K562 (cell line): Measurements from ENCODE around the gene STX19. TPM values are rescaled to one million over a fixed set of nuclear protein-coding genes. Genes with fewer than 3 reads are reported as not detected.

Experiments
- ATF7 ChIP-seq: fragments of 450-650 bp; IDR thresholded peaks from 2 replicates; pipeline ENCODE4 v1.7.1; 2014; ENCODE audit warnings: mild to moderate bottlenecking, moderate library complexity
- BCOR ChIP-seq: fragments of 450-650 bp; IDR thresholded peaks from 2 replicates; pipeline ENCODE4 v1.6.1; 2016
- CBFB ChIP-seq: sonication (generic); formaldehyde crosslinking; IDR thresholded peaks from 2 replicates; pipeline ENCODE4 v1.4.0; 2020; ENCODE audit warnings: mild to moderate bottlenecking, missing genetic modification reagents
- CEBPB ChIP-seq: fragments of 450-650 bp; IDR thresholded peaks from 2 replicates; pipeline ENCODE4 v1.6.1; 2016; ENCODE audit warnings: missing genetic modification characterization, missing compliant biosample characterization
- CREB1 ChIP-seq, 2 experiments: sonication (generic) in 1 of 2; formaldehyde crosslinking in 1 of 2; IDR thresholded peaks; 2 replicates each; pipeline versions ENCODE4 v1.6.1 to v1.8.0; 2012 to 2022; ENCODE audit warnings: inconsistent platforms in 1 of 2, mild to moderate bottlenecking in 1 of 2, missing genetic modification reagents in 1 of 2, moderate library complexity in 1 of 2
- CREB3 ChIP-seq: fragments of 450-650 bp; conservative IDR thresholded peaks from 2 replicates; pipeline ENCODE4 v1.6.1; 2016; ENCODE audit warnings: missing genetic modification characterization, low read depth, mild to moderate bottlenecking, missing compliant biosample characterization, moderate library complexity
- CREBBP ChIP-seq: IDR thresholded peaks from one replicate; pipeline ENCODE4 v1.6.1; 2012; ENCODE audit warnings: low read depth, mild to moderate bottlenecking, control low read depth, inconsistent platforms, low read length
- FOXO4 ChIP-seq: fragments of 450-650 bp; formaldehyde crosslinking; IDR thresholded peaks from 2 replicates; pipeline ENCODE4 v1.4.0; 2020; ENCODE audit warnings: mild to moderate bottlenecking, moderate library complexity
- GATA2 ChIP-seq: sonication (generic); formaldehyde crosslinking; IDR thresholded peaks from 2 replicates; pipeline ENCODE4 v1.4.0; 2020; ENCODE audit warnings: mild to moderate bottlenecking, missing genetic modification reagents
- GTF2A2 ChIP-seq: IDR thresholded peaks from 2 replicates; pipeline ENCODE4 v1.6.1; 2016; ENCODE audit warnings: mild to moderate bottlenecking, missing genetic modification characterization, missing compliant biosample characterization
- HOMEZ ChIP-seq: fragments of 250-450 bp; sonication (Bioruptor Pico); IDR thresholded peaks from 2 replicates; pipeline ENCODE4 v1.4.0; 2020; ENCODE audit warnings: mild to moderate bottlenecking, moderate library complexity
- PHTF2 ChIP-seq: fragments of 250-450 bp; sonication (Bioruptor Pico); IDR thresholded peaks from 2 replicates; pipeline ENCODE4 v1.5.0; 2021; ENCODE audit warnings: mild to moderate bottlenecking
- POLR2AphosphoS2 ChIP-seq: IDR thresholded peaks from 2 replicates; pipeline ENCODE4 v1.6.1; 2012; ENCODE audit warnings: low read length, improper control_type of control experiment
- POU5F1 ChIP-seq: fragments of 150-350 bp; IDR thresholded peaks from 2 replicates; pipeline ENCODE4 v1.6.1; 2014; ENCODE audit warnings: borderline replicate concordance, low read length, low read depth, mild to moderate bottlenecking; ENCODE audit not compliant: partially characterized antibody
- SP2 ChIP-seq: IDR thresholded peaks from 2 replicates; pipeline ENCODE4 v1.6.1; 2011; ENCODE audit warnings: mild to moderate bottlenecking, low read depth, low read length, moderate library complexity; ENCODE audit not compliant: poor library complexity, severe bottlenecking; ENCODE audit errors: extremely low read depth
- SUPT5H ChIP-seq: fragments of 450-650 bp; IDR thresholded peaks from 2 replicates; pipeline ENCODE4 v1.6.1; 2016
- ZBTB5 ChIP-seq: fragments of 450-650 bp; IDR thresholded peaks from 2 replicates; pipeline ENCODE4 v1.6.1; 2017; ENCODE audit warnings: antibody characterized with exemption
- ZNF507 ChIP-seq: conservative IDR thresholded peaks from 2 replicates; pipeline ENCODE4 v1.6.1; 2017; ENCODE audit warnings: missing genetic modification characterization, missing compliant biosample characterization
- ZNF639 ChIP-seq, 2 experiments: fragments of 200-800 bp in 1 of 2; sonication (Bioruptor generic) in 1 of 2; sonication (generic) in 1 of 2; formaldehyde crosslinking in 1 of 2; IDR thresholded peaks in 1 of 2; conservative IDR thresholded peaks in 1 of 2; 2 replicates each; pipeline versions ENCODE4 v1.5.0 to v1.6.1; 2016 to 2020; ENCODE audit warnings: missing compliant biosample characterization in 1 of 2, missing genetic modification characterization in 1 of 2, missing genetic modification reagents in 1 of 2
- ZNF695 ChIP-seq: fragments of 450-650 bp; formaldehyde crosslinking; IDR thresholded peaks from 2 replicates; pipeline ENCODE4 v1.4.0; 2020; ENCODE audit warnings: mild to moderate bottlenecking, moderate library complexity
- polyA plus RNA-seq, 8 experiments: library from polyadenylated mRNA; depleted of rRNA in 4 of 8; stranded (reverse) in 5 of 8; unstranded in 3 of 8; fragments of >200 nt; fragmentation: Nextera tagmentation in 2 of 8; fragmentation: Illumina TruSeq in 1 of 8; extraction: Ambion mirVana in 2 of 8; extraction: Trizol in 1 of 8; gene quantifications; 2 replicates each; pipeline versions ENCODE4 v1.2.1 to v1.2.3, GENCODE V29; 2011 to 2014; ENCODE audit warnings: inconsistent platforms in 1 of 8, missing spikeins in 1 of 8
- total RNA-seq, 7 experiments: library from RNA; depleted of rRNA in 6 of 7; stranded (reverse); fragments of >200 nt in 6 of 7; fragmentation: Illumina TruSeq in 2 of 7; extraction: Trizol in 2 of 7; gene quantifications; 2 replicates each; pipeline versions ENCODE4 v1.2.1 to v1.2.3, GENCODE V29; 2011 to 2021; ENCODE audit warnings: low replicate concordance in 1 of 7

Gene STX19
- total and polyA plus RNA-seq, 9 of the 15 experiments (the other 6 are each of a cell fraction or from before 2014, with no cell fraction given): 0.04 TPM; not detected in 8

- TF ChIP-seq ZNF639 (CRISPR knock-in tag; conservative IDR thresholded peaks at IDR 0.05 in 1 of 2, IDR thresholded peaks at IDR 0.05 in 1 of 2) (no peak), SUPT5H (peak; percentile 74), POLR2AphosphoS2 (no peak), GATA2 (CRISPR knock-in tag) (no peak), POU5F1 (no peak), ZBTB5 (no peak), BCOR (no peak), ZNF507 (tag) (no peak), CREB1 (IDR thresholded peaks at IDR 0.05) (peak; percentile 66; the same call in 1 of the 2 replicates), CREB1 (CRISPR knock-in tag; IDR thresholded peaks at IDR 0.05) (no peak; the same call in 1 of the 2 replicates), CEBPB (tag) (no peak), GTF2A2 (no peak), HOMEZ (CRISPR knock-in tag) (no peak), PHTF2 (CRISPR knock-in tag) (no peak), ZNF695 (CRISPR knock-in tag) (no peak), FOXO4 (CRISPR knock-in tag) (no peak), CREB3 (tag) (no peak), CREBBP (no peak), CBFB (CRISPR knock-in tag) (no peak), ATF7 (peak; percentile 57), SP2 (no peak)
Measured at GRCh38 chr3:94062513-94063404, 34.4 kb upstream of the STX19 start, which contains the start of the genes DHFR2 and NSUN3 (continued).
